OCI-LY7 (cell line): Measurements from ENCODE around the gene SOCS7.

Experiments
- CTCF ChIP-seq: fragments of 200-600 bp; sonication (generic); conservative IDR thresholded peaks from 2 replicates; pipeline ENCODE4 v1.5.1; 2014; ENCODE audit warnings: mild to moderate bottlenecking, antibody characterized with exemption, low read length, moderate library complexity, mixed read lengths
- EZH2phosphoT487 ChIP-seq: fragments of 200-600 bp; sonication (generic); IDR thresholded peaks from 2 replicates; pipeline ENCODE4 v1.6.1; 2018; ENCODE audit warnings: low read depth, borderline replicate concordance, mild to moderate bottlenecking, mixed run types, antibody characterized with exemption, low read length, moderate library complexity, mixed read lengths

GRCh38 chr17:38441429-38442061 lies 89.9 kb downstream of the SOCS7 start:
- TF ChIP-seq CTCF (no peak), EZH2phosphoT487 (no peak)
